ENCODE measurements around the gene RNU6-7.
A peak's percentile ranks its signal among the peaks of the same experiment; 100 is the strongest.

The RNU6-7 gene

DNA sequence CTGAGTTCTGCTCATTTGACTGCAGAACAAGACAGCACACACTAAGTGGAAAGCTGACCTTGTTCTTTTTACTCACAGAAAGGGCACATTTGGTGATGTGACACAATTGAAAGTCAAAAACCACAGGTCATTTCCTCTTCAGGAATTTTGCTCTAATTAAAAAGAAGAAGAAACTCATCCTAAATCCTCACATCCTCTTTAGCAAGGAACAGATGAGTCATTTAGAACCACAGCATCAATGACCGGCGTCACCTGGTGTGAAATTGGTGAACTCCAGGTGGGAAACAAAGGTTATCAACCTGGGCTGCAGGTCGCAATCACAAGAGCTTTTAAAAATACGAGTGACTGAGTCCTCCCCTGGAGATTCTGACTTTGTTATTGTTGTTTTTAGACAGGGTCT lies 4.1 kb downstream of the RNU6-7 start:
- no peak for DNase-seq

DNA sequence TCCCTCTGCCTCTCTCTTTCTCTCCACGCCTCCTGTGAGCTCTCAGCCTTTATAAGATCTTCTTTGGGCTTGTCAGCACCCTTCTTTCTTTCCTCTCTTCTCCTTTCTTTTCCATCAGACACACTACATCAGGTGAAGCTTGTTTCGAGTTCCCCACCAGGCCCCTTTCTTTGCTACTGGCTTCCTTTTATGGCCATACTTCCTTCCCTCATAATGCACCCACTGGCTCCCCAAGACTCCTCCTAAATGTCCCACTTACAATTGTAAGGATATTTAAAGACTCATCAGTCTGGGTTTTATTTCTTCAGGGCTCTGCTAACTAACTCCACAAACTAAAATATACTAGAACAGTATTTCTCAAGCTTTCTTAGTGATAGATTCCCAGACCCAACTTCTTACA lies 4.7 kb downstream of the RNU6-7 start:
- DNase-seq: no peak

DNA sequence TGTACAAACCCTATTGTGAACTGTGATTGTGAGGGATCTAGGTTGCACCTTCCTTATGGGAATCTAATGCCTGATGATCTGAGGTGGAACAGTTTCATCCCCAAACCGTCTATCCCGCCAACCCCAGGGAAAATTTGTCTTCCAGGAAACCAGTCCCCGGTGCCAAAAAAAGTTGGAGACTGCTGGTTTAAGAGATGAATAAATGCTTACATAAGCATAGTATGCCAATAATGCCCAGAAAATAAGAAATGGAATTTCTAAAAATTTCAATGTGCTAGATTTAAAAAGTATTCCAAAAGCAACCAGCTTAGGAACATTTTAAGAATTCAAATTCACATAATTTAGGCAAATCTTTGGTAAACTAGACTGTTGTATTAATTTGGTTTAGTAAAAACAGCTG lies 6.6 kb downstream of the RNU6-7 start:
- DNase-seq: no peak

DNA sequence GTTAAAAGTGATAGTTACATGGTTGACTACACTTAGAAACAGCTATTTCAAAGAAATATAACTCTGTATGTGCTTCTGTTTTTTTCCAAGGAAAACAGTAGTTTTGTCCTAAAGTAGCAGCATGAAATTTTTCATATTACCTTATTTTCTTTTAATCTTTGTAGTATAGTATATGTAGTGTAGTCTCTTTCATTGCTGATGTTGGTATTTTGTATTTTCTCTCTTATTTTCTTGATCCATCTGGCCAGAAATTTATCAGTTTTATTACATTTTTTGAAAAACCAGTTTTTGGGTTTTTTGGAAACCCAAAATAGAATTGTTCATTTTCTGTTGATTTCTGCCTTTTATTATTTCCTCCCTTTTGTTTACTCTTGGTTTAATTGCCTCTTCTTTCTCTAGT lies 7.6 kb downstream of the RNU6-7 start:
- no peak for DNase-seq

DNA sequence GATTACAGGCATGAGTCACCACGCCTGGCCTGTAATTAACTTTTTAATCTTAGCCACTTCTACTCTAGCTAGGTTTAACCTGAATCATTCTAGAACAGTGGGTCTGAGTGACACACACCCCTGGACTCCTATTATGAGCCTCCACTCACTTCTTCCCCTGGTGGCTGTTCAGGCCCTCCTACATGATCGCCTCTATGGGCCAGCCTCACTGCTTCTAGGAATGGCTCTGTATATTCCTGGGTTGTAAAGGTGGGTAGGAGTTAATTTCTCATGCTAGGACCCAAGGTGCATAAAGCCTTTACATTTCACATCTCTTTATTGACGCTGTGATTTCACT lies 9.2 kb downstream of the RNU6-7 start:
- no peak for DNase-seq

DNA sequence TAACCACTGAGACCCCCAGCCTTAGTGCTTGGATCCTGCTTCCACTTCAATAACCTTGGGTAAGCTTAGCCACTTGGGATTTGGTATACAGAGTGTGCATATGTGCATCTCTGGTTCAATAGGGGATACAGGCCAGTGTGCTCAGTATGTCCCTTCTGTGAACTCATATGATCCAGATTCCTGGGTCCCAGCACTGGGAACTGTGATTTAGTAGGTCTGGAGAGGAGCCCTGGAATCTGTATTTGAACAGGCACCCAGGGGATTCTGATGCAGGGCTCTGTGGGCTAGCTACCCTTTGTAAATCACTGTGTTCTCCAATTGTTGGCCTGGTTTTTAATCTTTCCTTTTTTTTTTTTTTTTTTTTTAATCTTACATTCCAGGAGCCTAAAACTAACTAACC lies 11.0 kb downstream of the RNU6-7 start:
- no peak for DNase-seq

DNA sequence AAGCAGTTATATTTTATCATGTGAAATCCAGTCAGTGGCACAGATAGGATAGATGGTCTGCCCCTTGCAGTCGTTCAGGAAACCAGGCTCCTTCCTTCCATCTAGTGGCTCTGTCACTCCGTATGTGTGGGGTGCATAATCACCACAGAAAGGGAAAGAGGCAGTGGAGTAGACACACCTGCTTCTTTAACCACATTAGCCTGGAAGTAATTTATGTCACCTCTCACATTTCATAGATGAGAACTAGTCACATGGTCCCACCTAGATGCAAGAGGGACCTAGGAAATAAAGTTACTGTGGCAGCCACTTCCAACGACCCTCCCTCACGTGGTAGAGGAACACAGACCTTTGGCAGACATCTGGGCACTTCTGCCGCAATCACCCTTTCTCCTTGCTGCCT lies 15.5 kb downstream of the RNU6-7 start:
- DNase-seq: peak; percentile 27 to 30

DNA sequence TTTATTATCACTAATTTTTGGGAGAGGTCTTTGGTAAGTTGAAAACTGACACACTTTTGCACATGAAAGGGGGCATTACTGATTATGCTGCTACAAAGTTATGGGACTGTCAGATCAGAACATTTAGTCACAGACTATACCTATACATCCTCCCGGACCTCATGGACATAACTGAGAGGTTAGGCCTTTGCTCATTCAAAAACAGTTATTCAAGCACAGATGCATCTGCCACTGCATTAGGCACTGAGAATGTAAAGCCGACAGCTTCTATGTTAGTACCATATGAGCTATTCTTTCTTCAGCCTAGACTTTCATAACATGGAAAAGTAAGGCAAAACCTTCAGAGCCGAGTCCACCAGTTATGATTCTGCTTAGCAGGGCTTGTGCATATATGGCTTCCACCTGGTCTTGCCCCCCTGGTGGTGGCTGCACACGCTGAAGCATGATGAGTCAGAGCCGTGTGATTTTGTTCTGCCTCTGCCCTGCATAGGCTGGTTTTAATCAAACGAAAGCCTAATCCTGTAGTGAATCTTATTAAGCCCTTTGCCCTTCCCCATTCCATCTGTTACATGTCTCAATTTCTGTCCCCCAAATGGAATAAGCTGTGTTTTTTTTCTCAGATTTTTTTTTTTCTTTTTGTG lies 23.0 kb downstream of the RNU6-7 start:
- DNase-seq: peak in 1 of 2 experiments; percentile 35

DNA sequence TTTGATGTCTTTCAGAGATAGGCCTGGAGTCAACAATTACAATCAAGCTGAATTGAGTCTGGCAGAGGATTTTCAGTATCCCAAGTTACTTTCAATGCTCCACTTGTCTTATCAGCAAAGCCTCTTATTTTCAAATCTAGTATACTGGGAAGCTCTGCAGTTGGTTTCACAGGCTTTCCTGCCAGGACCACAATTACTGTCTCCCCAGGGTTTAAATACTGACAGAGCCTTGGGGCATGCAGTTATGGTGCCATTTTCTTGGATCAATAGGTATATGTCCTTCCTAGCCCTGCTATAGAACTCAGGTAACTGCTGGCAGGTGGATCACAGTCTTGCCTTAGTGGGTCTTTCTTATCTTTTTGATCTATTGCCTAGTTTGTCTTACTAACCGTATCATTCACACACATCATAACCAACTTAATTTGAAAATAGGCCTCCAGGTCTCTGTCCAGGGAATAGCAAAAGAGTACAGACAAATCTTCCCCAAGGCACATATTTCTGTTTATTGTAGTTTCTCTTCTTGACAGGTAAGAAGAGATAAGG lies 23.6 kb downstream of the RNU6-7 start:
- no peak for DNase-seq

DNA sequence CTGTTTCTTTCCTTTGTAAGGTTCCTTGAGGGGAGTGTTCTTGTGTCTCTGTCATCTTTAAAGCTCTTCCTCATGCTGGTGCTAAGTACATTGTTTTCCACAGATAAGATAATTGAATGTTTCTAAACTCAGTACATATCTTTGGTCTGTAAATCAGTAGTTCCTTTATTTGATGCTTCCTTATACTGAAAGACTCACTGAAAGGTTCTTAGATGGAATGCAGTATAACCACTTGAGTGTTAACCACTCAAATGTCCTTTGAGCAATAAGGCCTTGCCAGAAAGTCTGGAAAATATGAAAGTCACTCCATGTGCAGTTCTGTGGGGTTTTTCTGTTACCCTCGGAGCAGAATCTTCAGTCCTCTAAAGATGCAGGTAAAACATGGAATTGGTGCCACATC lies 24.2 kb downstream of the RNU6-7 start:
- no peak for DNase-seq

DNA sequence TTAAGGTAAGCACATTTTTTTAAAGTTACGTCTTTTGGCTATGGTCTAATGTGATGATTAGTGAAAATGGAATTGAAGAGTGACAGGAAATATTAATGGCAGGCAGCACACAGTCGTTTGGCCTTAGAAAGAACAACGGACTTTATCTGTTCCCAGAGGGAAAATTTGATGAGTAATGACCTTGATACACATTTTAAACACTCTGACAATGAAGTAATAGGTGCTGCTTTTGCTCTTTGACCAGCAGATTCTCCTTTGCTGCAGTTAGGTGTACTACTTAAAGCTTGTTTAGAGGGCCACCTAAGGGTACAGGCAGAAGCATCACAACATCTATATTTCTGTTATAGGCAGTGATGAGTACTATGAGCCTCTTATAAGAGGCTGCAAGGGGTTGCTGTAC lies 28.3 kb downstream of the RNU6-7 start:
- no peak for DNase-seq

DNA sequence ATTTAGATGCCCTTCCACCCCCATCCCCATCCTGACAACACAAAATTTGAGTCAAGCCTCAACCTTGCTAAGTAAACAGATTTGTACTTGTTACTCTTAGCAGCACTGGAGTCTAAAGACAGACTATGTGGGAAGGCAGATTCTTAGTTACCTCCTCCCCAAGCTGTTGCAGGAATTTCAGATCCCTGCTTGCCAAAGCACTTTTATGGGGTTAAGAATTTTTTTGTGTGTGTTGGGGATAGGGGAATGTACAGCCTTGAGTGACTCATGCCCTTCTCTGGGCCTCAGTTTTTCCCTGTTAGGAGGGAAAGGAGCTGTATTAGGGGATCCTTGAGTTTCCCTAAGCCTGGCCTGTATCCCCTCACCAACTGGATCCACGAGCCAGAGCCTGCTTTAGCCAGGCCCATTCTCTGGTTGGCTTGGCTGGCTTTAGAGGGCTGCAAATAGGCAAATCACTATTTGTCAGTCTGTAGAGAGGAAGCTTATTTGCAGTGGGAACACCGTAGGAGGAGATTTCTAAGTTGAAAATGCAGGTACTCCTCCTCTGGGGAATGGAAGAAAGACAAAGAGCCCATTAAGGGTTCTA lies 28.9 kb downstream of the RNU6-7 start:
- no peak for DNase-seq

DNA sequence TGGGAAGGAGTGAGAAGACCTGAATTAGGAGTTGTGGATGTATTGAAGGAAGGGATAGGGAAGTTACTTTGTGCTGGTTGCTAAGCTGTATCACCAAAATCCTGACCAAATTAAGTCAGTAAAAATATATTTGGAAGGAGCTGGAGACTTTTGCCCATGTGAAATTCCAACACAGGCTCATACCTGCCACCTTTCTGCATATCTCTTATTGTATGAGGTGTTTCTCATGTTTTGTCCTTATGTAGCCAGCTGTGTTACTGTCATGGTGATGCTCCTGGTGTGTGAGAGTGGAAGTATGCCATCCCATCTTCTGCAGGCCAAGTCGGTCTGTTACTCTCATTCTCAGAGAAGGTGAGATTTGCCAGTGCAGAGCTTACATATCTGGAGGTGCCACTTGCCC lies 30.6 kb downstream of the RNU6-7 start:
- no peak for DNase-seq

DNA sequence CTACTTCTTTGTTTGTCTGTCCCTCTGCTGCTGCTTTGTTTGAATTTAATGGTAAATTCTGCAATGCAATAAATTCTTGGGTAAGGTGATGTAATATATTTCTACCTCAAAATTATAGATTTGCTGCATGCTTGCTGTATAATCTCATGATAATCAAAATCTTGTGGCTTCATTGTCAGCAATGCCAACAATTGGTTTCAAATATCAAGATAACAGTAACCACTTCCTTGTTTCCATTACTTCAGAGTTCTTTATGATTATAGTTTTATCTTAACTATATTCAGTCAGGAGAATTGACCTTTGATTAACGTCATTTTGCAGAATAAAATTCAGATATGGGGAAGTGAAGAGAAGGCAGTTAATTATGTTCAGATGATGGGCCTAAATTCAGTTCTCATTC lies 31.4 kb downstream of the RNU6-7 start:
- DNase-seq: no peak

DNA sequence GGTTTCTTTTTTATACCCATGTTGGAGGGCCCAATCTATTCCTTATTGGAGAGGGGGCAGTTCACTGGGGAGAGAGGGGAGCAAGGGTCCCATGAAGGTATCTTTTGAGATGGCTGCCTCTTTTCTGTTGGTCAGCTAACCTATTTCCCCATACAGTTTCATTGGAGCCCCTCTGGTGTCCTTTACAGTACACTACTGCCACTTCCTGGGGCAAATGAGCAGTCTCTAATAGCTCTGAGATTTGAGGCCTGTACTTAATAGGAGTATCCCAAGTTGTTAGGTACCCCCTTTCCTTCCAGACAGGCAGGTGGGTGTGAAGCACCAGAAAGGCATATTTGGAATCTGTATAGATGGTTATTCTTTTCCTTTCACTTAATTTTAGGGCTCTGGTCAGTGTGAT lies 42.6 kb downstream of the RNU6-7 start:
- no peak for DNase-seq

DNA sequence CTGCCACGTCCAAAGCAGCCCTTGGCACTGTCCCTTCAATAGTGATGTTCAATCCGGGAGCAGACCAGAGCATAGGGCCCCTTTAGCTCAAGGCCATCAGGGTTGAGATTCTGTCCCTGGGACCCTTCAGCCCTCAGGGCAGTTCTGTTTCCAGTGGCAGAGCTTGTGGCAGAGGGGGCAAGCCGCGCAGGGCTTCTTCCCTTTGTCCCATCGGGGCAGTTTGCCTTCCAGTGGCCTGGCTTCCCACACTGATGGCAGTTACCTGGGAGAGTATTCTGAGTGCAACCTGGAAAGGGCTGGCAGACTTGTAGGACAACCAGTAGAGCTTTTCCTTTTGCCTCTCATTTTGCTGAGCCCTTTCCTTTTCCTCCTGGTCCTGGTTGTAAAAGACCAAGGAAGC lies 44.9 kb downstream of the RNU6-7 start:
- DNase-seq: no peak

DNA sequence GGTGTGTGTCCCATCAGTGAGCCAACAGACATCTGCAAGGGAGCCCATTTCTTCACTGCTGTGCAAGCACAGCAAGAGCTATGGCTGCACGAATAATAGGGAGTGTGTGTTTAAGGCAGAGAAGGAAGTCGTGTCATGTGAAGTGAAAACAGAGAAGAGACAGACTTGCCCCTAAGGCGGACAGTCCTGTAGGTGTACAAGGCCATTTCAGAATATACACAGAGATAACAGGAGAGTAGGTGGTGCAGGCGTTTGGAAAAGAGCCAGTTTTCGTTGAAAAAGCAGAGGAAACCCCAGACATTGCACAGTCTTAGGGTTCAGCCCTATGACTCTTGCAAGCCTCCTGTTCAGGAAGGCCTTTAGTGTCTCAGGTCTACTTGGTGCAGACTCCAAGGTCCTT lies 47.5 kb downstream of the RNU6-7 start:
- no peak for DNase-seq

DNA sequence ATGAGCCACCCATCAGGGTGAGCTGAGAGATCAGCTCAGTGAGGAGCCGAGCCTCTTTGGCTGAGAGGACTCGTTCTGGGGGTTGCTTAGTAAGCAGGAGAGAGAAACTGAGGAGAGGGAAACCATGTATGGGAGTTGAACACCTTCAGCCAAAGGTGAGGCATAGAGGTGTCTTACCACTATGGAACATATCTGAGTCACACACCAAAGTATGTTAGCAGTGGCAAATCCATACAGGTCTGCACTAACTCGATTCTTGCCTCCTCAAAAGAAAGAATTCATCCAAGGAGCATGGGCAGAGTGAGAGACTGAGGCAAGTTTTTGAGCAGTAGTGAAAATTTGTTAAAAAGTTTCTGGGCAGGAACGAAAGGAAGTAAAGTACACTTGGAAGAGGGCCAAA lies 47.9 kb downstream of the RNU6-7 start:
- DNase-seq: no peak

DNA sequence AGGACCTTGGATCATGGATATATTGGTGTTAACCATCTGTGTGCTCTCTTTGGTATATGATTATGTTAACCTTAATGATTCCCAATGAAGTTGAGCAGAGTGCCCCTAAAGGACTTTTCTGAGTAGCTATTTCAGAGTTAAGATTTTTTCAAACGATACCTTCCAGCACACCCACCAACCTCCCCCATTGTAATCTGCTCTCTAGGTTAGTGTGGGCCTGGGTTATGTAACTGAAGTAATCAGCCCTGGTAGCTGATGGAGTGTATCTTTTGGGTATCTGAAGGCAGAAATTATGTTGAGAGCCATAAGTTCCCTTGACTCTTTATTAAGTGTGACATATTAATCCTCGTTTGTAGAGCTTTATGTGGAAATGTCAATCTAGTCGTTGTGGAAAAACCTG lies 48.8 kb downstream of the RNU6-7 start:
- DNase-seq: no peak

DNA sequence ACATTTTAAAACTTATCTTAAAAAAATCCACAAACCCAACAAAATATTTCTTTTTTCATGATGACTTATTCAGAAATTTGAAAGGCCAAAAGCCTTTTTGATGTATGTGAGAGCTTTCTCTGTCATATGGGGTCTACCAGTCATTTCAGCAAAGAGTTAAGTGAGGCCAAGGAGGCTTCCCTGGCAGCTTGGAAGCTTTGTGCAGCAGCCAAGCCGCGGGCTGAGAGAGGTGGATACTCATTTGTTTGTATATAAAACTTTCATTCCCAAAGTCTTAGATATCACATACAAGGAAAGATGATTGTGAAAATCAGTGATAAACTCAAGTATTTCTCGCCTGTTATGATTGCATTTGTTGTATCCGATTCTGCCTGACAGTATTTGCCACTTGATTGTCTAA lies 49.7 kb downstream of the RNU6-7 start:
- no peak for DNase-seq
